HG03342 (cell line): ENCODE data around the gene XXYLT1.
"Not testable (repeated sequence)": the region's sequence is repeated elsewhere in the genome, so short reads cannot be mapped to it uniquely, and the experiment has no call there.

Experiments used
- ATAC-seq: cut with Tn5 transposase; IDR thresholded peaks from one replicate; pipeline ENCODE4 v1.9.1; 2021; ENCODE audit warnings: mild to moderate bottlenecking, moderate library complexity; ENCODE audit not compliant: unreplicated experiment

The XXYLT1 gene, protein sequence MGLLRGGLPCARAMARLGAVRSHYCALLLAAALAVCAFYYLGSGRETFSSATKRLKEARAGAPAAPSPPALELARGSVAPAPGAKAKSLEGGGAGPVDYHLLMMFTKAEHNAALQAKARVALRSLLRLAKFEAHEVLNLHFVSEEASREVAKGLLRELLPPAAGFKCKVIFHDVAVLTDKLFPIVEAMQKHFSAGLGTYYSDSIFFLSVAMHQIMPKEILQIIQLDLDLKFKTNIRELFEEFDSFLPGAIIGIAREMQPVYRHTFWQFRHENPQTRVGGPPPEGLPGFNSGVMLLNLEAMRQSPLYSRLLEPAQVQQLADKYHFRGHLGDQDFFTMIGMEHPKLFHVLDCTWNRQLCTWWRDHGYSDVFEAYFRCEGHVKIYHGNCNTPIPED

DNA sequence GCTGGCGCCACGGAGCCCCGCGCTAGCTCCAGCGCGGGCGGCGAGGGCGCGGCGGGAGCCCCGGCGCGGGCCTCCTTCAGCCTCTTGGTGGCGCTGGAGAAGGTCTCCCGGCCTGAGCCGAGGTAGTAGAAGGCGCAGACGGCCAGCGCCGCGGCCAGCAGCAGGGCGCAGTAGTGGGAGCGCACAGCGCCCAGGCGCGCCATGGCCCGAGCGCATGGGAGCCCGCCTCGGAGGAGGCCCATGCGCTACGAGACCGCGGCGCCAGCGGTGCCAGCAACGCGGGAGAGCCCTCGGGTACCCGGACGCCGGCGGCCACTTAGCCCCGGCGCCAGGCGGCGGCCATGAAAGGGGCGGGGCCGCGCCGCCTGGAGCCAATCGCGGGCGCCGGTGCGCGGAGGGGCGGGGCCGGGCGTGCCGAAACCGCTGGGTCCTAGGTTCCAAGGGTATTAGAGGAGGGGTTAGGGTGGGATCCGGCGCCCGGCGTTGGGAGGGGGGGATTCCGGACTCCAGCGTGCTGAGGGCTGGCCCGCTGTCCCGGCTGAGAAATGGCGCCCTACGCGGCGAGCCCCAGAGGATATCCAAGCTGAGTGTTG, at the start of gene XXYLT1:
XXYLT1 (minus strand) TSS at position 343 of the 593 bp plus-strand sequence; CDS start at position 242, 101 bp downstream.
- ATAC-seq: peak; percentile 75

DNA sequence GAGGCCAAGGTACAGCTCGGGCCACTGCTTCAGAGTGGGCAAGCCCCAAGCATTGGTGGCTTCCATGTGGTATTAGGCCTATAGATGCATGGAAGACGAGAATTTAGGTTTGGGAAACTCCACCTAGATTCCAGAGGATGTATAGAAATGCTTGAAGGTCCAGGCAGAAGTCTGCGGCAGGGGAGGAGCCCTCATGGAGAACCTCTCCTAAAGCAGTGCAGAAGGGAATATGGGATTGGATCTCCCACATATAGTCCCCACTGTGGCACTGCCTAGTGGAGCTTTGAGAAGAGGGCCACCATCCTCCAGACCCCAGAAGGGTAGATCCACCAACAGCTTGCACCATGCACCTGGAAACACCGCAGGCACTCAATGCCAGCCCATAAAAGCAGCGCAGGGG, 48.1 kb upstream of the XXYLT1 start:
- ATAC-seq: no peak

DNA sequence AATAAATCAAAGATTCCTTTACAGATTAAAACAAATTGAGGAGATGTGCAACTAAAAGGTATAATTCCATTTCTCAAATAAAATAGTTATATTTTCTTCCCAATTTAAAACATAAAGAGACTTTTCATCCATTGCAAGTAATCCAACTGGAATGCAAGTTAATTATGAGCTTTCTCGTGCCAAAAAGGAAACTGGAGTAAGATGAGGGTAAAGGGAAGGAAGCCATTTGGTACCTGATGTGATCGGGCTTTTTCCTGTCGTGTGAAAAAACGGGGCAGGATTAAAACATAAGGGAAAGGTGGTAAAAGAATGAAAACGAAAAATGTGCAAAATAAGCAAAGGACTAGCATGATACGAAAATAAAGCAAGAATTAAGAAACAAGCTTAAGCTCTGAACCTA, 41.8 kb upstream of the XXYLT1 start:
- ATAC-seq: no peak

DNA sequence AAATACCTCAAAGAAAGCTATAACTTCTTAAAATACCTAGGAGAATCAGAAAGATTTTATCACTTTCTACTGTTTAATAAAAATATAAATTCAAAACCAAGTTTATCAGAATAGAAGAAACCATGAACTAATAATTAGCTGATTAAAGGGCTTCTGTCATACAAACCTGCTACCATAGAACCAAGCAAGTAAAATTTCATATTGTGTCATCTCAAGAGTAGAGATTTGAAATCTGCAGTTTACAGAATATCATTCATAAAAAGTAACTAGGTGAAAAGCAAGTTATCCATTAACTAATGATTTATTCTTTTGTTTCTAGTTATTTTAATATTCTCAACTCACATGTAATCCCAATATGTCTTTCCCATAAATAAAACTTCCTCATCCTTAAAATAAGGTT, 36.8 kb upstream of the XXYLT1 start:
- ATAC-seq: no peak

DNA sequence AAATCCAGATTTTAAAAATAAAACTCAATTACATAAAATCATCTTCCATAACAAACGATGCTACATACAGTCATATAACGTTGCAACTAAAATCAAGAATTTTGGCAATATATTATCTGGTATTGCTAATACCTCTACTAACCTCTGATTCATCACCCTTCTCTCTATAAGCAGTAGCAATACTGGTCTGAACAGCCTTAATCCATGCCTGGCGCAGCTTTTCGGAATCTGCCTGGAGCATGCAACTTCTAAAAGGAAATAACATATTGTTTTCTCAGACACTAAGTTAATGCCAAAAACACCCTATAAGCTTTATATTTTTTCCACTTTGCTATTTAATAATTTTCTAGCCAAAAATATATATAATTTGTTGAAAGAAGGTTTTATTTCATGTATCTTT, 35.4 kb upstream of the XXYLT1 start:
- ATAC-seq: no peak

DNA sequence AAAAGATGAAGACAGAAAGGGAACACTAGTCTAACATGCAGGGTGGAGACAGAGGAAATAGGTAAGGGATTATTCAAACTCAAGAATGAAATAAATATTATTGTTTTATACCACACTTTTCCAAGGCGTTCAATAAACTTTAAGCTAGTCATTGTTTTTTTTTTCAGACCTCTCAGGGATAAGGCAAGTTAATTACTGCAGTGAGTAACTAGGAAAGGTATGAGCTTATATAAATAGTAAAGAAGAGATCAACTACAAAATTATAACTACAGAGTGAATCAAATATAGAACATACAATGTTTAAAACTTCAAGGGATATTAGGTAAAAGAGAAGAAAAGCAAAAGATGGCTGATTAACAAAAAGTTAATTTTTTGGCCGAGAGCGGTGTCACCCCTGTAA, 31.5 kb upstream of the XXYLT1 start:
- no peak for ATAC-seq

DNA sequence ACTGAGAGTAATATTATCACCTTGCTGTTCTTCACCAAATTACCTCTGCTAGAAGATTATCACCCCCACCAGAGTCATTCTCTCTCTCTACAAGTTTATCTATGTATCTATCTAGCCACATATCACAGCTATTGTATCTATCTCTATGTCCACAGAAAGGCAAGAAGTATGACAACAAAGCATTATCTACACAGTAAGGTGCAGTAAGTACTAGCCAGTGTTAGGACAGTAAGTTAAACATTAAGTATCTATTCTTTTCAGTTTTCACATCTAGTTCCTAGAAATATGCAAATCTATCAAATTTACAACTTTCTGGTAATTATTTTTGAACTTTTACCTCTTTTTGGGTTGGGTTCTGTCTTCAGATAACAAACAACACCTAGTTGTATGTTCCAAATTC, 26.5 kb upstream of the XXYLT1 start:
- no peak for ATAC-seq

DNA sequence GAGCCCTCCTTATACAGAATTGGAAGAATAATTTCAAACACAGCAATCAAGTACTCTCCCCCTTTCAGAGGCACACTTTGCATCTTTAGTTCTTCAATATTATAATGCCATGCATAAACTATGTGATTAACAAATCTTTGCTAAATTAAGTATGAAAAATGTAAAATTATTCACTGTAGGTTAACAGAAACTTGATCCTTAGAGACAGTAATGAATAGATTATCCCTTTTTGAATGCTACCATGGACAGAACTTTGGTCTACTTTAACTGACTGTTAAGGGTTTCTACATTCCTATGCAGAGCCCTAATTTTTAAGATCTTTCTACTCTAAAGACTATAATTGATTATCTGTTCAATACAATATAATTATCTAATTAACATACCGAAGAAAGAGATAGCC, 25.7 kb upstream of the XXYLT1 start:
- no peak for ATAC-seq

DNA sequence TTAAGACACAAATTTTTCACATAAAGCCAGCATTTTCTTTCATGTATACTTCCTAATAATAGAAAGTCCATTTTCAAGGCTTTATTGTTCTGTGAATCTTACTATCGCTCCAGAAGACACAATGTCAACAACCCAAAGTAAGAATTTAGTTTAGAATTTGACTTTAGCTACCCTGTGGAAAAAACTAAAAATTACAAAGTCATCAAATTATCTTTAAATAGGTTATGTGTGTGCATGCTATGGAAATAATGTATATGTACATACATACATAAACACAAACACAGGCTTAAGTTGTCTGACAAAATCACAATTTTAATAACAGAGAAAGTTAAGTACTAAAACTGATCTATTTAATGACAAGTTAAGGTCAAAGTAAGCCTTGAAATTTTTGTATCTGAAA, 20.2 kb upstream of the XXYLT1 start:
- ATAC-seq: no peak

DNA sequence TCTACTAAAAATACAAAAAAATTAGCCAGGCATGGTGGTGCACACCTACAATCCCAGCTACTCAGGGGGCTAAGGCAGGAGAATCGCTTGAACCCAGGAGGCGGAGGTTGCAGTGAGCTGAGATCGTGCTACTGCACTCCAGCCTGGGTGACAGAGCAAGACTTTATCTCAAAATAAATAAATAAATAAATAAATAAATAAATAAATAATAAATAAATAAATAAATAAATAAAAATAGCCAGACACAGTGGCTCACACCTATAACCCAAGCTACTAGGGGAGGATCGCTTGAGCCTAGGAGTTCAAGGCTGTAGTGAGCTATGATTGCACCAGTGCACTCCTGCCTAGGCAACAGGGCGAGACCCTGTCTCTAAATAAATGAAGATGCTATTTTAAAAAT, 19.7 kb upstream of the XXYLT1 start:
- ATAC-seq: not testable (repeated sequence)

DNA sequence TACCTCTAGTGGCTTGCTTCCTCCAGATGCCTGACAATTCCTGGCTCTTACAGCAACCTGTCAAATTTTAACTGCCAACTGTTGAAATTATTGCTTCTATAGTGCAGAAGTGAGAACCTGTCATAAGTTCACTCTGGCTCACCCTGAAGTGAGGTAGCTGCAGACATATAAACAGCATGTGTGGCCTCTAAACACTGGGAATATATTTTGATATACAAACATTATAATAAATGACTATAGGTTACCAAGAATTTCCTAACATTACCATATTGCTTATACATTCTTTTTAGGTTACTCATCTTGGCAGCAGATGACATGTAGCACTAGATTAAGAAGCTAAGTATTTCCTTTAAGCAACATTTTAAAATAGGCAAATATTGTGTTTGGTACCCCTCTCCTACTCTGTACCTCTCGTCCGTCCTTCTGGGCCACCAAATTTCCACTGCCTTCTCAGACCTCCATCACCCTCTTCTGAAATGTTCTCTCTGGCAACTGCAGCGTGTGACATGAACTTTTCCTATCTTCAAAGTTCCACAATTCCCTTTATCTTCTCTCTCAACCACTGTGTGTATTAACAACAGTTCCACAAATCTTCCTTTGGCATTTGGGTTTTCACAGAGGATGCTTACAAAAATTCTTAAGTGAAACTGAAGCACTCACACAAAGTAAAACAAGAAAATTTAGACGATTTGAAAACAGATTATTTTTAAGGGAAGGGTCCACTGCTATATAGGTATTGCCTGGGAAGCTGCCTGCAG, 15.3 kb upstream of the XXYLT1 start:
- ATAC-seq: no peak

DNA sequence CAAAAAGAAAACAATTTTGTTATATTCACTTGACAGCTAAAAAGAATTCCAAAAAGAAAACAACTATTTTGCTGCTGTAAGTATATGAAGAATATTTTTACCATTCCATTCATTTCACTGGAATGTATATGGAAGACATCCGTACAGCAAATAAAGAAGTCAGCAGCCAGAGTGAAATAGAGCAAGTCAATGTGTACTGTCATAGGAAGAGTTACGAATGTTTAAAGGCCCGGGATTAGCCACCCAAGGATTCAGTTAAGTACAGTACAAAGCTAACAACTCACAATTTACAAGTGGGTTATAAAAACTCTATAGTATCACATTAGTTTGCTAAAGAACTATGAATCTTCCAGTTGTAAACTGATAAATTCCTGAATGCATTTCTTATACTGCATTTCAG, 14.4 kb upstream of the XXYLT1 start:
- ATAC-seq: no peak

DNA sequence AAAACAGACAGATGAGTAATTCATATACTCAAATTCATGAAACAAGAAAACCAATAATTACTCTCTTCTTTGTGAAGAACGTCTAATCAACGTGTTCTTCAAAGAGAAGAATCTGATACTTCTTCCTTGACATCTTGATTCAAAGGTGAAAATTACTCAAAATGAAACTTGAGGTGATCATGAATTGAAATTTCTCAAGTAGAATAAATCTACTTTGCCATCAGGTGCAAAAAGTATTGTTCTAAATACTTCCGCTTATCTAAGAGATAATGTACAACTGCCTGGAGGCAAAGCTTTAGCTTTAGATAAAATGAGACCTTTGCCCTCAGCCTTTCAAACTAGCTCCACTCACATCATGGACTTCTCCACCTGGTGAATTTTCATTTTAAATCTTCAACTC, 13.9 kb upstream of the XXYLT1 start:
- no peak for ATAC-seq

DNA sequence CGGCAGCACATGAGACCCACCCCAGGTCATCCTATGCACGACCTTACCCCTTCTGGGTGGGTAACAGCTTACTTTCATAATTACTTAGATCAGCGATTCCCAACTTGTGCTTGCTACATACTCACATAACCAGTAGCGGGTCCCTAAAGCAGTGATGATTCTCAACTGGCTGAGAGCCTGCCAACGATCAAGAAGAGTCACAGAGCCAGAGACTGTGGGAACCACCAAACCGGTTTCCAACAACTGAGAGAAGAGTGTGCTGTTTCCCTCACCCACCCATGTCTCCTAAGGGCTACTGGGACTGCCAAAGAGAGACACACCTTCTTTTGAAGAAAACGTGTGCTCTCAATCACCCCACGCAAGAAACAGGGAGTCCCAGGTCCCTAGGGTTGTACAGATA, 12.0 kb upstream of the XXYLT1 start:
- no peak for ATAC-seq

DNA sequence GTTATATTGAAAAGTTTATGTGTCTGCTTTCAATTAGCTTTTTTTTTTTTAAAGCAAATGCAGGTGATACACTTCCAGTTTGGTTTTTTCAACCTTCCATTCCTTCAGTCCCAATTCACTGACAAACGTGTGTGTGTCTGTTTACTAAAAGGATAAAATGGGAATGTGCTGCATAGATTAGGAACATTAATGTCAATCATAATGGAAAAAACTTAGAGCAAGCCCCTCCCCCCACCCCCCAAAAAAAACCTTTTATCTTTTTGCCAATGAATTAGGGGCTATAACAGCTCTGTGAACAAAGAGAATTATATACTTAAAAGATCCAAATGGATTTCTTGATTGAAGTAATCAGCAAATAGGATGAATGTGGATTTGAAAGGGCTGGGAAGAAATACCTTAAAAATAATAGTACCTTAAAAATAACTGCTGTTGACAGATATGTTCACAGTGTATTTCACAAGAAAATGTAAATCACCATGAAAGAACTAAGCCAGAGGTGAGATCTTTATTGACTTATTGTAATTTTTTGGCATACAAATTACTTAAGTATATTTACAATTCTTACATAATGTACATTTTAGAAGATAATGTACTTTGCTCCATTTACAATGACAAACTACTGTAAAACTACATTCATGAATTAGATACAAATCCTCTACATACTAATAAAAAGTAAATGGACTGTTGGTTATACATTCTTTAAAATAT, 3.5 kb upstream of the XXYLT1 start:
- no peak for ATAC-seq

DNA sequence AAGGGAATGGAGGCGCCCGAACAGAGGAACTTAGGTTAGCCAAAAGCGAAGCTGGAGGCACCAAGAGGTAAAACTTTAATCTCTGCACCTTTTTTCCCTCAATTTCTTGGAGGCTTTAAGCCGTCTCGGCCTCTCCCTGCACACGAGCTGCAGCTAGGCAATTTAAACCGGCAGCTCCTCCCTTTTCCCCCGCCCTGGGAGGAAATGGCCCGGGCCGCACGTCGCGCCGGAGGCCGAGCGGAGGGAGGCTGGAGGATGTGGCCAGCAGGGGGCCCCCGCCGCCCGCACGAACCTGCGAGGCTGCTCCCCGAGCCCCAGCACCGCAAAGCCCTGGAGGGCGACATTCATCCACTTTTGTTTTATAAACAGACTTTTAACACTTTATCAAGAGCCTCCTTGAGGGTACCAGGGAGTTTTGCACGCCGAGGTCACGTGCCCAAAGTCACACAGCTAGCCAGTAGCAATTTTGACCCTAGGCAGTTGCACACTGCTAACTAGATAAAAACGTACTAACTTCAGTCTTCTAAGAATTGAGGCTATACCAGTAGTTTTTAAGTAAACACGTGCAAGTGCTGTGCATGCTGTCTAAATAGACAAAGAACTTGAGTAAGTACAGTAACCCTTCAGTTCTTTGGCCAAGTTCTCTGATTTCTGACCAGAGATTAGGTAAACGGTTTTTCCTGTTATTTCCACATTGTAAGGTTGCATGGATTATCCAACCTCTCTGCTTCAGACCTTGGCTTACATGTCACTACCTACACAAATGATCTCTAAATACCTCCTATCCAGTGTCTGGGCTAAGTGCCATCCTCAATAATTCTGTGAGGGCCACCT, 668 bp upstream of the XXYLT1 start:
- peak; percentile 61 for ATAC-seq

DNA sequence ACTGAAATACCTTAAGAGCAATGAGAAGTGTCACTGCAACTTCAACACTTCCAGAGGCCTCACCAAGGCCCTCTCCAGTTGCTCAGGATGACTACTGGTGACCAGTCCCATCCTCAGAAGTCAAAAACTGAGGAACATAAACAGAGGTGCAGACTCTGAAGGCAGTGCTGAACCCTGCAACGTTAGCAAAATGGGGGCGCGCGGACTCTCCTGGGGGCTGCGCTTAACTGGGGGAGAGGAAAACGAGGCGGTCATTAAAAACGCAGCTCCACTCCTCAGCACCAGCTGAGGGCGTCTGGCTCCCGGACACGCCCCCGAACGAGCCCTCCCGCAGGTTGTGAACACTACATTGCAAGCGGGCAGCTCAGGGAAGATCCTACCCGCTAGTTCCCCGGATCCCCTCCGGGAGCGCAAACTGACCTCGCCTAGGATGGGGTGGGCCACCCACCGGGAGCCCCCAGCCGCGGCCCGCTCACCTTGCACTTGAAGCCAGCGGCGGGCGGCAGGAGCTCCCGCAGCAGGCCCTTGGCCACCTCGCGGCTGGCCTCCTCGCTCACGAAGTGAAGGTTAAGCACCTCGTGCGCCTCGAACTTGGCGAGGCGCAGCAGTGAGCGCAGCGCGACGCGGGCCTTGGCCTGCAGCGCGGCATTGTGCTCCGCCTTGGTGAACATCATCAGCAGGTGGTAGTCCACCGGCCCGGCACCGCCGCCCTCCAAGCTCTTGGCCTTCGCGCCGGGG, 711 bp downstream of the XXYLT1 start:
- ATAC-seq: peak; percentile 14

DNA sequence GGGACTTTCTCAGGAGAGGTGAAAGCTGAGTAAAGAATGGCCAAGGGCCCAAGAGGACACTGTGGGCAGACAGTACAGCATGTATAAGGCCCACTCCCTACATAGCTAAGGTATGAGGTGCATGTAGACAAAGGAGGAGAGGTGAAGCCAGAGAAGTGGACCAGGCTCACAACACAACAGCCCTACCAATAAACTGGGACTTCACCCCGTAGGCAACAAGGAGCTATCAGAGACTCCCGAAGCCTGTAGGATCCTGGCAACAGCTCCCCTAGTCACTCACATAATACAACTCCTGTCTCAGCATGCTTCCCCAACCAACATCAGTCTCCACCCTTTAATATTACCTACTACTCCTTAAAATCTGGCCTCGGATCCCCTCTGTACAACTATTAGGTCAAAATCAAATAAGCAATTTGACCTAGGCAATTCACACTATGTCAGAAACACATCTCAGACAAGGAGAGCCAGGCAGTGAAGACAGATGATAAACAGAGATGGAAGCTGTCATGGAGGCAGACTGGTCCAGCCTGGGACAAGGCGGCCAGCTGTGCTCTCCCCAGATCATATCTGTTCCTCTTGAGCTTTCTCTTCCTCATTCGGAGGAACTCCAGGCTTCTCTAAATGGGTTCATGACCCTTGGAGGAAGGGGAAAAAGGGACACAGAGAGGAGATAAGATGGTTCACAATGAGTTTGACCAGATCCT, 1.4 kb downstream of the XXYLT1 start:
- ATAC-seq: no peak
